HEK293 (cell line): ENCODE measurements around the gene IL17C.

Experiments used
- CTCF ChIA-PET: fragments of 350-600 bp; formaldehyde crosslinking; extraction: SDS; loops from one replicate; lab custom pipeline; 2021; ENCODE audit warnings: antibody characterized with exemption; lab: Yijun Ruan, JAX
- POLR2A ChIA-PET: fragments of 300-600 bp; formaldehyde crosslinking; extraction: SDS; loops from one replicate; lab custom pipeline; 2020; ENCODE audit warnings: antibody characterized with exemption, inconsistent platforms; lab: Yijun Ruan, JAX
- H3K27ac ChIP-seq: fragments of 200-500 bp; sonication (Bioruptor generic); 2 replicates; pipeline ENCODE4 v1.5.1; 2014; ENCODE audit warnings: low read depth, low read length, control low read depth, inconsistent platforms; ENCODE audit errors: extremely low read depth
- H3K36me3 ChIP-seq, 2 experiments: fragments of 200-500 bp in 1 of 2; sonication (Bioruptor generic) in 1 of 2; 1 replicate in 1 of 2; 2 replicates in 1 of 2; pipeline ENCODE4 v1.5.1; 2014 to 2017; ENCODE audit warnings: inconsistent platforms in 2 of 2, low read length in 2 of 2; ENCODE audit not compliant: control insufficient read depth in 2 of 2, insufficient read depth in 1 of 2
- H3K4me1 ChIP-seq: fragments of 200-500 bp; sonication (Bioruptor generic); 2 replicates; pipeline ENCODE4 v1.5.1; 2014; ENCODE audit warnings: mild to moderate bottlenecking, low read length, inconsistent platforms; ENCODE audit not compliant: control insufficient read depth, insufficient read depth
- H3K4me3 ChIP-seq: 2 replicates; pipeline ENCODE4 v1.5.1; 2011; ENCODE audit warnings: low read depth, mild to moderate bottlenecking, control low read depth, low read length, moderate library complexity
- H3K9me3 ChIP-seq: fragments of 200-500 bp; sonication (Bioruptor generic); 2 replicates; pipeline ENCODE4 v1.5.1; 2014; ENCODE audit warnings: low read depth, low read length, inconsistent platforms; ENCODE audit not compliant: control insufficient read depth, insufficient read depth
- EGR2 ChIP-seq: fragments of 450-650 bp; formaldehyde crosslinking; IDR thresholded peaks from 2 replicates; pipeline ENCODE4 v1.5.1; 2016; ENCODE audit warnings: low read depth, missing biosample characterization, missing genetic modification characterization
- HOXC10 ChIP-seq: sonication (generic); formaldehyde crosslinking; IDR thresholded peaks from 2 replicates; pipeline ENCODE4 v1.8.1; 2023; ENCODE audit warnings: mild to moderate bottlenecking, missing genetic modification reagents
- HOXD13 ChIP-seq: sonication (generic); formaldehyde crosslinking; IDR thresholded peaks from 2 replicates; pipeline ENCODE4 v1.8.0; 2022; ENCODE audit warnings: missing genetic modification reagents, borderline replicate concordance
- KLF1 ChIP-seq: fragments of 450-650 bp; formaldehyde crosslinking; IDR thresholded peaks from 2 replicates; pipeline ENCODE4 v1.5.1; 2016; ENCODE audit warnings: missing biosample characterization, missing genetic modification characterization
- KLF10 ChIP-seq: fragments of 450-650 bp; IDR thresholded peaks from 2 replicates; pipeline ENCODE4 v1.5.1; 2018; ENCODE audit warnings: missing biosample characterization, mild to moderate bottlenecking, missing genetic modification characterization
- MZF1 ChIP-seq: fragments of 450-650 bp; formaldehyde crosslinking; IDR thresholded peaks from 2 replicates; pipeline ENCODE4 v1.5.1; 2017; ENCODE audit warnings: missing biosample characterization, missing genetic modification characterization, borderline replicate concordance
- PRDM1 ChIP-seq: fragments of 450-650 bp; formaldehyde crosslinking; IDR thresholded peaks from 2 replicates; pipeline ENCODE4; 2016; ENCODE audit warnings: missing biosample characterization, missing genetic modification characterization
- PRDM10 ChIP-seq: fragments of 450-650 bp; formaldehyde crosslinking; IDR thresholded peaks from 2 replicates; pipeline ENCODE4 v1.5.1; 2016; ENCODE audit warnings: missing biosample characterization, missing genetic modification characterization
- TCF7L2 ChIP-seq: IDR thresholded peaks from 2 replicates; pipeline ENCODE4 v1.6.1; 2011; ENCODE audit warnings: low read depth, mild to moderate bottlenecking, inconsistent platforms, low read length, moderate library complexity, borderline replicate concordance
- ZBTB11 ChIP-seq: fragments of 450-650 bp; formaldehyde crosslinking; conservative IDR thresholded peaks from 2 replicates; pipeline ENCODE4 v1.5.1; 2016; ENCODE audit warnings: low read depth, missing biosample characterization, missing genetic modification characterization
- ZFHX2 ChIP-seq: fragments of 450-650 bp; formaldehyde crosslinking; conservative IDR thresholded peaks from 2 replicates; pipeline ENCODE4 v1.5.1; 2016; ENCODE audit warnings: missing biosample characterization, missing genetic modification characterization
- ZNF23 ChIP-seq: fragments of 450-650 bp; formaldehyde crosslinking; IDR thresholded peaks from 2 replicates; pipeline ENCODE4 v1.5.1; 2016; ENCODE audit warnings: missing biosample characterization, missing genetic modification characterization, borderline replicate concordance
- ZNF350 ChIP-seq: fragments of 450-650 bp; formaldehyde crosslinking; IDR thresholded peaks from 2 replicates; pipeline ENCODE4 v1.5.0; 2017; ENCODE audit warnings: missing biosample characterization, mild to moderate bottlenecking, missing genetic modification characterization
- ZNF362 ChIP-seq: fragments of 450-650 bp; formaldehyde crosslinking; IDR thresholded peaks from 2 replicates; pipeline ENCODE4 v1.5.1; 2016; ENCODE audit warnings: missing biosample characterization, missing genetic modification characterization
- ZNF596 ChIP-seq: fragments of 450-650 bp; IDR thresholded peaks from 2 replicates; pipeline ENCODE4 v1.5.0; 2018; ENCODE audit warnings: missing biosample characterization, mild to moderate bottlenecking, missing genetic modification characterization, moderate library complexity
- ZNF626 ChIP-seq: fragments of 450-650 bp; sonication (Bioruptor Pico); formaldehyde crosslinking; IDR thresholded peaks from 2 replicates; pipeline ENCODE4 v1.5.1; 2018; ENCODE audit warnings: missing biosample characterization, missing genetic modification characterization, inconsistent platforms
- ZNF660 ChIP-seq: fragments of 450-650 bp; IDR thresholded peaks from 2 replicates; pipeline ENCODE4 v1.5.1; 2018; ENCODE audit warnings: missing biosample characterization, mild to moderate bottlenecking, missing genetic modification characterization
- ZNF707 ChIP-seq: fragments of 450-650 bp; formaldehyde crosslinking; IDR thresholded peaks from 2 replicates; pipeline ENCODE4 v1.5.1; 2016; ENCODE audit warnings: missing biosample characterization, missing genetic modification characterization
- ZSCAN5A ChIP-seq: fragments of 450-650 bp; formaldehyde crosslinking; IDR thresholded peaks from 2 replicates; pipeline ENCODE4 v1.5.1; 2016; ENCODE audit warnings: missing biosample characterization, missing genetic modification characterization

IL17C gene

GRCh38 chr16:88632587-88632930 lies 5.8 kb upstream of the IL17C start (continued):
- TF ChIP-seq HOXD13 (CRISPR knock-in tag) = no peak
- TF ChIP-seq ZBTB11 (tag by site-specific recombination) = no peak
- no peak for TF ChIP-seq ZNF596 (tag by site-specific recombination)
- TF ChIP-seq PRDM1 = no peak
- no peak for TF ChIP-seq KLF10 (tag by site-specific recombination)
- no peak for TF ChIP-seq HOXC10
- TF ChIP-seq ZNF707 (tag by site-specific recombination) = no peak
- TF ChIP-seq TCF7L2 = no peak
- no peak for TF ChIP-seq ZNF23 (tag by site-specific recombination)
- TF ChIP-seq PRDM10 (tag by site-specific recombination) = no peak
- no peak for TF ChIP-seq ZSCAN5A
- TF ChIP-seq ZNF350 (tag by site-specific recombination) = no peak
- TF ChIP-seq ZNF362 = no peak
- no peak for TF ChIP-seq ZNF626 (tag by site-specific recombination)
- no peak for TF ChIP-seq MZF1 (tag by site-specific recombination)

- Histone ChIP-seq H3K27ac (no peak overlapping the region), H3K4me1 (no peaks in the 10 kb centered on the region), H3K9me3 (no peaks in the 10 kb centered on the region), H3K36me3 (peaks cover 0 to 41% of the 10 kb centered on the region in 2 experiments; a peak in 1 of 3 replicates), H3K4me3 (no peak overlapping the region)
- ChIA-PET CTCF (interaction anchor here (0.6 to 2.6 kb wide), 6 partner anchors 10 to 809 kb away, joined by 3 to 15 read pairs (median 5); no protein-coding TSS in a partner anchor), POLR2A (interaction anchor here (0.8 kb wide), 2 partner anchors 29 to 63 kb away, joined by 4 to 5 read pairs; partner anchors contain the start of genes MVD and ZC3H18)
- TF ChIP-seq ZNF660 = no peak
- peak; percentile 73 for TF ChIP-seq ZFHX2
- peak; percentile 79 for TF ChIP-seq EGR2 (tag by site-specific recombination)
- TF ChIP-seq KLF1 (tag by site-specific recombination) = peak; percentile 65
These were observed 4.7 kb upstream of the IL17C start for GRCh38 chr16:88633684-88634140.
